Natural killer cell (primary cell): ENCODE results near the gene CAMTA1. TPM values are rescaled to one million over a fixed set of nuclear protein-coding genes. Genes with fewer than 3 reads are reported as not detected.

ENCODE experiments used
- ATAC-seq, 3 donors: fragments of 150-1000 bp in 2 of 3; fragments of 200-7000 bp in 1 of 3; cut with Tn5 transposase; 1 replicate in 1 of 3; 2 replicates in 2 of 3; pipeline ENCODE4 v1.10.0; 2021; ENCODE audit warnings: mild to moderate bottlenecking in 2 of 3, moderate library complexity in 2 of 3
- DNase-seq, 2 donors: peaks; one replicate each; pipeline versions ENCODE4 v3.0.0 to v3.0.0-alpha.2; 2013 to 2021; ENCODE audit warnings: mixed read lengths in 1 of 2
- H3K27ac ChIP-seq: one replicate; pipeline ENCODE4 v1.5.1; 2013; ENCODE audit warnings: mild to moderate bottlenecking, low read length
- H3K27me3 ChIP-seq: one replicate; pipeline ENCODE4 v1.6.1; 2013; ENCODE audit warnings: low read length; ENCODE audit not compliant: control insufficient read depth, insufficient read depth
- H3K36me3 ChIP-seq: one replicate; pipeline ENCODE4 v1.6.1; 2013; ENCODE audit warnings: low read length; ENCODE audit not compliant: control insufficient read depth, insufficient read depth
- H3K4me1 ChIP-seq: one replicate; pipeline ENCODE4 v1.6.1; 2013; ENCODE audit warnings: low read length; ENCODE audit not compliant: control insufficient read depth, insufficient read depth
- H3K4me3 ChIP-seq: one replicate; pipeline ENCODE4 v1.5.1; 2013; ENCODE audit warnings: low read length
- H3K9me3 ChIP-seq: one replicate; pipeline ENCODE4 v1.6.1; 2013; ENCODE audit warnings: low read length; ENCODE audit not compliant: control insufficient read depth, insufficient read depth
- H3K27ac Mint-ChIP-seq, 2 donors: one replicate each; pipeline ENCODE4 v1.8.0; 2022; ENCODE audit warnings: mild to moderate bottlenecking in 2 of 2, mixed read lengths in 2 of 2, moderate library complexity in 1 of 2
- H3K27me3 Mint-ChIP-seq, 2 donors: one replicate each; pipeline ENCODE4 v1.8.0; 2022; ENCODE audit warnings: low read depth in 2 of 2, mixed read lengths in 2 of 2
- H3K36me3 Mint-ChIP-seq: one replicate; pipeline ENCODE4 v1.8.0; 2022; ENCODE audit warnings: mixed read lengths
- H3K4me1 Mint-ChIP-seq, 2 donors: one replicate each; pipeline ENCODE4 v1.8.0; 2022; ENCODE audit warnings: mixed read lengths in 2 of 2
- H3K4me3 Mint-ChIP-seq: one replicate; pipeline ENCODE4 v1.8.0; 2022; ENCODE audit warnings: mild to moderate bottlenecking, moderate library complexity, mixed read lengths
- H3K9me3 Mint-ChIP-seq, 2 donors: one replicate each; pipeline ENCODE4 v1.8.0; 2022; ENCODE audit warnings: mixed read lengths in 2 of 2
- WGBS: methylation state at CpG from one replicate; pipeline ENCODE4 v1.1.7; 2013; ENCODE audit warnings: missing lambda C conversion rate; ENCODE audit not compliant: insufficient coverage; 5-methylcytosine and 5-hydroxymethylcytosine counted together
- intact Hi-C: fragments of 100-400 bp; cut with micrococcal nuclease; formaldehyde crosslinking; loops from one replicate; pipeline ENCODE4 v1.14.2; 2022
- total RNA-seq, 4 donors: library from RNA; stranded (reverse); fragments of 120-200 nt in 1 of 4; gene quantifications; one replicate each; pipeline versions ENCODE4 v1.2.3 to v1.2.4, GENCODE V29; 2013 to 2022
- TF ChIP-seq, protein P1 (sequence below): fragments of 200-600 bp; IDR thresholded peaks from one replicate; pipeline ENCODE4 v1.8.0; 2022; ENCODE audit warnings: antibody characterized with exemption

CAMTA1 gene
- total RNA-seq, 3 donors from 2014 or later (not counting 1 experiment from before 2014, with no cell fraction given), result 40.6 to 53.3 (median 44.9) TPM

DNA sequence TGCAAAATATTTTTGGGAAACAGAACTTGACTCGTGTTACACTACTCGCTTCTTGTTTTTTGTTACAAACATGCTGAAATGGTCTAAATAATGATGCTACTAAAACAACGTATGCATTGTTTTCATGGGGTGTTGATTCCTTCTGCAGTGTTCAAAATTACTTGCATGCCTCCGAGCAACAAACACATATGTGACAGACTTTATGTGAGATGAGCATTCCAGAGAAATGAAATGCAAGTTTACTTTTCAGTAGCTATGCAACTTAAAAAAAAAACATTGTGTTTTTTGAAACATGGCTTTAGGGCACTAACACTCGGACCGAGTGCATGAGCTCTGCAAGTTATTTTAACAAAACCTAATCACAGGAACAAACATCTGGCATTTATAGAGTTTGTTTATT, 84.8 kb downstream of the CAMTA1 start:
- no peaks in the 10 kb centered on the region for H3K9me3 ChIP-seq
- H3K36me3 ChIP-seq, result peaks cover 6% of the 10 kb centered on the region
- no peak for DNase-seq
- Mint-ChIP-seq H3K27ac (no peak overlapping the region), H3K27me3 (no peaks in the 10 kb centered on the region), H3K4me3 (no peak overlapping the region), H3K36me3 (no peaks in the 10 kb centered on the region), H3K4me1 (peaks cover 35 to 47% of the 10 kb centered on the region in 2 donors), H3K9me3 (no peaks in the 10 kb centered on the region)
- intact Hi-C loops, result no loop called here
- ATAC-seq, result no peak
- WGBS, result 96% methylated on average over 4 of the region's 6 CpGs
- H3K4me3 ChIP-seq, result no peak overlapping the region
- H3K4me1 ChIP-seq, result no peaks in the 10 kb centered on the region
- TF ChIP-seq, protein P1, sequence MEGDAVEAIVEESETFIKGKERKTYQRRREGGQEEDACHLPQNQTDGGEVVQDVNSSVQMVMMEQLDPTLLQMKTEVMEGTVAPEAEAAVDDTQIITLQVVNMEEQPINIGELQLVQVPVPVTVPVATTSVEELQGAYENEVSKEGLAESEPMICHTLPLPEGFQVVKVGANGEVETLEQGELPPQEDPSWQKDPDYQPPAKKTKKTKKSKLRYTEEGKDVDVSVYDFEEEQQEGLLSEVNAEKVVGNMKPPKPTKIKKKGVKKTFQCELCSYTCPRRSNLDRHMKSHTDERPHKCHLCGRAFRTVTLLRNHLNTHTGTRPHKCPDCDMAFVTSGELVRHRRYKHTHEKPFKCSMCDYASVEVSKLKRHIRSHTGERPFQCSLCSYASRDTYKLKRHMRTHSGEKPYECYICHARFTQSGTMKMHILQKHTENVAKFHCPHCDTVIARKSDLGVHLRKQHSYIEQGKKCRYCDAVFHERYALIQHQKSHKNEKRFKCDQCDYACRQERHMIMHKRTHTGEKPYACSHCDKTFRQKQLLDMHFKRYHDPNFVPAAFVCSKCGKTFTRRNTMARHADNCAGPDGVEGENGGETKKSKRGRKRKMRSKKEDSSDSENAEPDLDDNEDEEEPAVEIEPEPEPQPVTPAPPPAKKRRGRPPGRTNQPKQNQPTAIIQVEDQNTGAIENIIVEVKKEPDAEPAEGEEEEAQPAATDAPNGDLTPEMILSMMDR, result no peak
- no peaks in the 10 kb centered on the region for H3K27me3 ChIP-seq
- H3K27ac ChIP-seq, result no peak overlapping the region

DNA sequence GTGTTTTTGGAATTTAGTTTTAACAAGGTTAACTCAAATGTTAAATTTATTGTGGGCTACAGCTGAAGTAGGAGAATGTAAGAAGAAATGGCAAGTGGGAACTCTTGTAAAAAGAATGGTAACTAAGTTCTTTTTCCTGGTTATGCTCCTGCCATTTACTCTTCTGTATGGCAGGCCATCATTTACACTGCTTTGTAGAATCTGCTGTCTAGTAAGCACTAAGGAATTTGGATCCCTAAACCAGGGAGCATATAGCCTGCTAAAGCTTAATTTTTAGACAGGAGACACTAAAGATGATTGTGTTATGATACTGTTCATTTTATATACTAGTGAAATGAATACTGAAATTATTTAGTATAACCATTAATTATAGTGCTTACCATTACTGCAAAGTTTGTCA, 85.3 kb downstream of the CAMTA1 start:
- no peaks in the 10 kb centered on the region for H3K27me3 ChIP-seq
- peaks cover 35 to 47% of the 10 kb centered on the region in 2 donors for H3K4me1 Mint-ChIP-seq
- no peak overlapping the region for H3K27ac Mint-ChIP-seq
- TF ChIP-seq, protein P1, result no peak
- intact Hi-C loops, result no loop called here
- H3K9me3 ChIP-seq, result no peaks in the 10 kb centered on the region
- no peak for DNase-seq
- no peak overlapping the region for H3K4me3 ChIP-seq
- no peaks in the 10 kb centered on the region for H3K9me3 Mint-ChIP-seq
- H3K36me3 Mint-ChIP-seq, result no peaks in the 10 kb centered on the region
- no peak overlapping the region for H3K4me3 Mint-ChIP-seq
- H3K27ac ChIP-seq, result no peak overlapping the region
- H3K4me1 ChIP-seq, result no peaks in the 10 kb centered on the region
- peaks cover 6% of the 10 kb centered on the region for H3K36me3 ChIP-seq
- no peak for ATAC-seq
- no peaks in the 10 kb centered on the region for H3K27me3 Mint-ChIP-seq

DNA sequence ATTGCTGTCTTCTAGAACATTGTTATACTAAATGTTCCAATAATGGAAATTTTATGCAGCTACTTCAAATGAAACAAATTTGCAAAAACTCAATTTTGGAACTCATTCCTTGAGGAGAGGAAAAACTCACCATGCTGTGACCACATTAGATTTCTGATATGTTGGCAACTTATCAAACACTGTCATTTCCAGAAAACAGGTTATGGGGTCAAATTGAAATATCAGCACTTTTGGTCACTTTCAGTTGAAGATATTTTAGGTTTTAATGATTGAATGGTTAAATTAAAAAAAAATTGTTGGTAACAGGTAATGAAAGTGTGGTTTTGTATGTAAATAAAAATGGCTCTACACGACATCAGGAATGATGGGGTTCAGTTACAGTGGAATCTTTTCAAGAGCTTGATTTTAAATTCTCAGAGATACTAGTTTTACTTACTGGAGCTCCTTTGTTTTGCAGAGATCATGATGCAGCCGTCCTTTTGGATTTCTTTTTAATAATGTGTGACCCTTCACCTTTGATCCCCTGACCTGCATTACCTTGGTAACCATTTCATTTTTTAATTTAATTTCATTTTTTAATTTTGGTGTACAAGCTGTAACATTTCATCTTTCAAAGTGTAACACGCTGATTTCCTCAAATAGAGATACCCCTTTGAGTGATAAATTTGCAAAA, 86.2 kb downstream of the CAMTA1 start:
- ATAC-seq (no peak), DNase-seq (no peak)
- no peaks in the 10 kb centered on the region for H3K9me3 Mint-ChIP-seq
- Histone ChIP-seq H3K9me3 (no peaks in the 10 kb centered on the region), H3K36me3 (peaks cover 6% of the 10 kb centered on the region), H3K27ac (no peak overlapping the region), H3K27me3 (no peaks in the 10 kb centered on the region), H3K4me1 (no peaks in the 10 kb centered on the region), H3K4me3 (no peak overlapping the region)
- TF ChIP-seq, protein P1, result no peak
- peak overlapping the region; percentile 45 for H3K4me3 Mint-ChIP-seq
- peaks cover 35 to 43% of the 10 kb centered on the region in 2 donors for H3K4me1 Mint-ChIP-seq
- no peaks in the 10 kb centered on the region for H3K27me3 Mint-ChIP-seq
- peak overlapping the region in 1 of 2 donors; percentile 46 for H3K27ac Mint-ChIP-seq
- intact Hi-C loops, result no loop called here
- 97% methylated on average over 3 of the region's 3 CpGs for WGBS
- no peaks in the 10 kb centered on the region for H3K36me3 Mint-ChIP-seq
